K562 (cell line): ENCODE data around the gene NPEPPS. TPM values are rescaled to one million over a fixed set of nuclear protein-coding genes. Genes with fewer than 3 reads are reported as not detected.

Source experiments
- ATF1 ChIP-seq, 2 experiments: fragments of 450-650 bp in 1 of 2; IDR thresholded peaks; 2 replicates each; pipeline ENCODE4 v1.6.1; 2016; ENCODE audit warnings: missing compliant biosample characterization in 1 of 2, missing genetic modification characterization in 1 of 2
- E2F8 ChIP-seq: fragments of 450-650 bp; IDR thresholded peaks from 2 replicates; pipeline ENCODE4 v1.7.1; 2018; ENCODE audit warnings: mild to moderate bottlenecking, low read depth; ENCODE audit not compliant: partially characterized antibody
- KHSRP ChIP-seq: fragments of 450-650 bp; IDR thresholded peaks from 2 replicates; pipeline ENCODE4 v1.6.1; 2017
- MEF2A ChIP-seq: IDR thresholded peaks from 2 replicates; pipeline ENCODE4 v1.6.1; 2011; ENCODE audit warnings: low read depth, mild to moderate bottlenecking, low read length, moderate library complexity; ENCODE audit not compliant: control insufficient read depth
- MTA1 ChIP-seq: fragments of 450-650 bp; IDR thresholded peaks from 2 replicates; pipeline ENCODE4 v1.6.1; 2017; ENCODE audit warnings: borderline replicate concordance
- RAD51 ChIP-seq: fragments of 450-650 bp; IDR thresholded peaks from 2 replicates; pipeline ENCODE4 v1.7.1; 2016; ENCODE audit warnings: low read depth, mild to moderate bottlenecking, borderline replicate concordance
- REST ChIP-seq, 2 experiments: fragments of 450-650 bp; formaldehyde crosslinking in 1 of 2; IDR thresholded peaks; 2 replicates each; pipeline versions ENCODE4 v1.4.0 to v1.6.1; 2014 to 2020; ENCODE audit warnings: mild to moderate bottlenecking in 2 of 2, borderline replicate concordance in 1 of 2, low read depth in 1 of 2
- SIN3A ChIP-seq, 2 experiments: fragments of 150-350 bp in 1 of 2; IDR thresholded peaks; 2 replicates each; pipeline ENCODE4 v1.6.1; 2011 to 2016; ENCODE audit warnings: borderline replicate concordance in 2 of 2, low read depth in 2 of 2, low read length in 2 of 2, mild to moderate bottlenecking in 2 of 2, moderate library complexity in 2 of 2; ENCODE audit not compliant: control insufficient read depth in 1 of 2
- SMARCC2 ChIP-seq: fragments of 450-650 bp; IDR thresholded peaks from 2 replicates; pipeline ENCODE4 v1.6.1; 2017; ENCODE audit warnings: antibody characterized with exemption, moderate library complexity, mild to moderate bottlenecking, low read depth
- TSC22D4 ChIP-seq: fragments of 450-650 bp; IDR thresholded peaks from 2 replicates; pipeline ENCODE4 v1.6.1; 2016; ENCODE audit warnings: missing genetic modification characterization, missing biosample characterization, control low read depth
- U2AF2 ChIP-seq: fragments of 200-400 bp; formaldehyde crosslinking; optimal IDR thresholded peaks from 2 replicates; pipeline ENCODE3; 2017; ENCODE audit warnings: low read depth, mild to moderate bottlenecking, low read length
- ZKSCAN8 ChIP-seq: fragments of 200-800 bp; sonication (Bioruptor generic); IDR thresholded peaks from 2 replicates; pipeline ENCODE4 v1.6.1; 2016; ENCODE audit warnings: missing genetic modification characterization, missing compliant biosample characterization
- ZNF175 ChIP-seq: fragments of 200-800 bp; sonication (Bioruptor generic); IDR thresholded peaks from 2 replicates; pipeline ENCODE4 v1.6.1; 2016; ENCODE audit warnings: low read depth, mild to moderate bottlenecking, missing genetic modification characterization, missing compliant biosample characterization
- polyA plus RNA-seq, 8 experiments: library from polyadenylated mRNA; depleted of rRNA in 4 of 8; stranded (reverse) in 5 of 8; unstranded in 3 of 8; fragments of >200 nt; fragmentation: Nextera tagmentation in 2 of 8; fragmentation: Illumina TruSeq in 1 of 8; extraction: Ambion mirVana in 2 of 8; extraction: Trizol in 1 of 8; gene quantifications; 2 replicates each; pipeline versions ENCODE4 v1.2.1 to v1.2.3, GENCODE V29; 2011 to 2014; ENCODE audit warnings: inconsistent platforms in 1 of 8, missing spikeins in 1 of 8
- total RNA-seq, 7 experiments: library from RNA; depleted of rRNA in 6 of 7; stranded (reverse); fragments of >200 nt in 6 of 7; fragmentation: Illumina TruSeq in 2 of 7; extraction: Trizol in 2 of 7; gene quantifications; 2 replicates each; pipeline versions ENCODE4 v1.2.1 to v1.2.3, GENCODE V29; 2011 to 2021; ENCODE audit warnings: low replicate concordance in 1 of 7

The NPEPPS gene
- total and polyA plus RNA-seq, 9 of the 15 experiments (the other 6 are each of a cell fraction or from before 2014, with no cell fraction given) = 21.4 to 108 (median 46.0) TPM

GRCh38 chr17:47650525-47651522 is 119.9 kb downstream of the NPEPPS start (continued):
- TF ChIP-seq REST (IDR thresholded peaks at IDR 0.05; ENCODE audit: borderline replicate concordance) (no peak), REST (CRISPR knock-in tag; IDR thresholded peaks at IDR 0.05; ENCODE audit: low read depth) (no peak), RAD51 (no peak), ZNF175 (no peak), U2AF2 (no peak), ATF1 (CRISPR knock-in tag; IDR thresholded peaks at IDR 0.05) (no peak), ATF1 (tag; IDR thresholded peaks at IDR 0.05) (peak; percentile 69), MTA1 (no peak), TSC22D4 (tag) (no peak), SIN3A (IDR thresholded peaks at IDR 0.05; ENCODE audit: borderline replicate concordance in 2 of 2, control insufficient read depth in 1 of 2, low read depth in 2 of 2, low read length in 2 of 2) (peak; percentile 74 to 90; a peak in 2 of 4 replicates), SMARCC2 (no peak), ZKSCAN8 (CRISPR knock-in tag) (no peak), E2F8 (no peak), MEF2A (no peak), KHSRP (no peak)
